Colonic mucosa (tissue), 4 donors: Measurements from ENCODE around the gene OPCML. TPM values are rescaled to one million over a fixed set of nuclear protein-coding genes. Genes with fewer than 3 reads are reported as not detected.
A peak's percentile ranks its signal among the peaks of the same experiment; 100 is the strongest.

Source experiments
- DNase-seq: peaks from one replicate; pipeline ENCODE4 v3.0.0-alpha.2; 2020
- H3K27ac ChIP-seq: fragments of 200-600 bp; one replicate; pipeline ENCODE4 v1.8.0; 2021
- H3K27me3 ChIP-seq: fragments of 200-600 bp; one replicate; pipeline ENCODE4 v1.8.0; 2021
- H3K36me3 ChIP-seq: fragments of 200-600 bp; one replicate; pipeline ENCODE4 v1.8.0; 2021
- H3K4me1 ChIP-seq: fragments of 200-600 bp; one replicate; pipeline ENCODE4 v1.8.0; 2021; ENCODE audit warnings: mild to moderate bottlenecking
- H3K4me3 ChIP-seq: fragments of 200-600 bp; one replicate; pipeline ENCODE4 v1.8.0; 2021
- H3K9ac ChIP-seq, 2 donors: one replicate each; pipeline ENCODE4 v1.7.0; 2013; ENCODE audit warnings: control low read depth in 2 of 2, low read depth in 2 of 2, low read length in 2 of 2
- H3K9me3 ChIP-seq: fragments of 200-600 bp; one replicate; pipeline ENCODE4 v1.8.0; 2021
- CTCF ChIP-seq: fragments of 200-600 bp; IDR thresholded peaks from one replicate; pipeline ENCODE4 v1.8.0; 2022; ENCODE audit warnings: antibody characterized with exemption, mild to moderate bottlenecking
- intact Hi-C: fragments of 100-400 bp; cut with DNase I; formaldehyde crosslinking; loops from one replicate; pipeline ENCODE4 v1.14.1; 2022
- total RNA-seq, 2 donors: library from RNA; stranded (reverse); fragmentation: NEBNext Ultra II Directional in 1 of 2; extraction: Animal tissue kit (Norgen Biotek cat#: 25700) in 1 of 2; gene quantifications; one replicate each; pipeline ENCODE4 v1.2.1, GENCODE V29; 2021
- donor health status: healthy.
- donor health status: DM: no; HTN: no; CAD: no.
- donor health status: DM: no; HTN: no; CAD: no.

Gene OPCML
- total RNA-seq, 2 donors from 2014 or later = 0.08 TPM; not detected in 1

- intact Hi-C loops = no loop called here
- TF ChIP-seq CTCF = no peak
- DNase-seq = no peak
- Histone ChIP-seq H3K4me1 (no peaks in the 10 kb centered on the region), H3K36me3 (no peaks in the 10 kb centered on the region), H3K9me3 (no peaks in the 10 kb centered on the region), H3K9ac (no peak overlapping the region), H3K4me3 (no peak overlapping the region), H3K27ac (no peak overlapping the region), H3K27me3 (no peaks in the 10 kb centered on the region)
Observed at GRCh38 chr11:133164986-133165385, 367.3 kb downstream of the OPCML start.

GRCh38 chr11:133163463-133164419 lies 368.6 kb downstream of the OPCML start:
- peak; percentile 66 for TF ChIP-seq CTCF
- H3K4me3 ChIP-seq = no peak overlapping the region
- H3K27ac ChIP-seq = no peak overlapping the region
- peak; percentile 24 for DNase-seq
- H3K27me3 ChIP-seq = no peaks in the 10 kb centered on the region
- intact Hi-C loops = no loop called here
- no peaks in the 10 kb centered on the region for H3K4me1 ChIP-seq
- H3K9ac ChIP-seq = no peak overlapping the region
- H3K9me3 ChIP-seq = no peaks in the 10 kb centered on the region
- no peaks in the 10 kb centered on the region for H3K36me3 ChIP-seq

GRCh38 chr11:133162227-133162626 lies 370.1 kb downstream of the OPCML start:
- no peak for TF ChIP-seq CTCF
- Histone ChIP-seq H3K9ac (no peak overlapping the region), H3K27ac (no peak overlapping the region), H3K36me3 (no peaks in the 10 kb centered on the region), H3K27me3 (no peaks in the 10 kb centered on the region), H3K4me1 (no peaks in the 10 kb centered on the region), H3K9me3 (no peaks in the 10 kb centered on the region), H3K4me3 (no peak overlapping the region)
- intact Hi-C loops = no loop called here
- DNase-seq = peak; percentile 26

- Histone ChIP-seq H3K27me3 (no peaks in the 10 kb centered on the region), H3K27ac (no peak overlapping the region), H3K36me3 (no peaks in the 10 kb centered on the region), H3K9me3 (no peaks in the 10 kb centered on the region), H3K4me3 (no peak overlapping the region), H3K9ac (no peak overlapping the region), H3K4me1 (no peaks in the 10 kb centered on the region)
- TF ChIP-seq CTCF = no peak
- intact Hi-C loops = no loop called here
- no peak for DNase-seq
Observed at GRCh38 chr11:133160754-133161153, 371.5 kb downstream of the OPCML start.

- H3K27me3 ChIP-seq = no peaks in the 10 kb centered on the region
- no peak overlapping the region for H3K9ac ChIP-seq
- no peaks in the 10 kb centered on the region for H3K36me3 ChIP-seq
Observed at GRCh38 chr11:133156986-133157745, 375.1 kb downstream of the OPCML start.

More at GRCh38 chr11:133156986-133157745, 375.1 kb downstream of the OPCML start:
- Histone ChIP-seq H3K4me1 (no peaks in the 10 kb centered on the region), H3K4me3 (no peak overlapping the region), H3K9me3 (no peaks in the 10 kb centered on the region), H3K27ac (no peak overlapping the region)
- no peak for DNase-seq
- TF ChIP-seq CTCF = no peak
- intact Hi-C loops = no loop called here
